ENCODE results near the gene ZMYND8.

Gene ZMYND8

GRCh38 chr20:47358672-47359529, 2.4 kb upstream of the ZMYND8 start:
- no peak for TF ChIP-seq CTCF (conservative IDR thresholded peaks at IDR 0.05; ENCODE audit: low read depth, low read length)
- DNase-seq (ENCODE audit: low read depth): peak; percentile 99
- no peak overlapping the region for H3K4me3 ChIP-seq (ENCODE audit: low read length)

GRCh38 chr20:47358039-47358671, 1.7 kb upstream of the ZMYND8 start:
- H3K4me3 ChIP-seq (ENCODE audit: low read length): no peak overlapping the region
- TF ChIP-seq CTCF (conservative IDR thresholded peaks at IDR 0.05; ENCODE audit: low read depth, low read length): no peak
- DNase-seq (ENCODE audit: low read depth): no peak

DNA sequence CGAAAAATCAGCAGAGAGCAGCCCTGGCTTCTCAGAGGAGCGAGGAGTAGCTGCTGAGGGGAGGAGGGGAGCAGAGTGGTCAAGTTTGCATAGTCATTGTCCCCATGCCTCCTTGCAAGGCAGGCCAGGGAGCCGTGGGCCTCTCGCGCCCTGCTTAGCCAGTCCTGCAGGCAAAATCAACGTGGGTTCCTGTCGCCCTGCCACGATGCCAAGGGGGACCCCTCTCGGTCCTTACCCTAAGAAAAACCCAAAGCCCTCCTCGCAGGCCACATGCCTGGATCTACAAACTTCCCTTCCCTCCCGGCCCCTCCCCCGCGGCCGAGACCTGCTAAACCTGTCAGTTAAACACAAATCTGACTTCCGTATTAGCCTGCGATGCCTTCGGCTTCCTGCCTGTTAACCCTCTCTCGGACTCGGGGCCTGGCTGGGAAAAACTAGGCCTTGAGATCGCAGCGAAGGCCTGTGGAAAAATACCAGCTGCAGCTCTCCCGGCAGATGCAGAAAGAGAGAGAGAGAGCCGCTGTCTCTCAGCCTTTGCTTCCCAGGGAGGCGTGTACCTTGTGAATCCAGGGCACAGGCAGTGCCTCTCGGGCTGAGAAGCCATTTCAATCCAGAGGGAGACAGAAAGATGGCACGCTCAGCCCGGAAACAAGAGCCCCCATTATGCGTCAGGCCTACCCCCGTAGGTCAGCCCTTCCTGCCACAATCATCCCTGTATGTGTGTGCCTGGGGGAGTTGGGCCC, 968 bp upstream of the ZMYND8 start:
- no peak for TF ChIP-seq CTCF (conservative IDR thresholded peaks at IDR 0.05; ENCODE audit: low read depth, low read length)
- peak; percentile 94 for DNase-seq (ENCODE audit: low read depth)
- H3K4me3 ChIP-seq (ENCODE audit: low read length): no peak overlapping the region

- no peak for DNase-seq (ENCODE audit: low read depth)
- TF ChIP-seq CTCF (conservative IDR thresholded peaks at IDR 0.05; ENCODE audit: low read depth, low read length): no peak
- H3K4me3 ChIP-seq (ENCODE audit: low read length): peak overlapping the region; percentile 45
Measured at GRCh38 chr20:47356220-47356525, 326 bp downstream of the ZMYND8 start.

DNA sequence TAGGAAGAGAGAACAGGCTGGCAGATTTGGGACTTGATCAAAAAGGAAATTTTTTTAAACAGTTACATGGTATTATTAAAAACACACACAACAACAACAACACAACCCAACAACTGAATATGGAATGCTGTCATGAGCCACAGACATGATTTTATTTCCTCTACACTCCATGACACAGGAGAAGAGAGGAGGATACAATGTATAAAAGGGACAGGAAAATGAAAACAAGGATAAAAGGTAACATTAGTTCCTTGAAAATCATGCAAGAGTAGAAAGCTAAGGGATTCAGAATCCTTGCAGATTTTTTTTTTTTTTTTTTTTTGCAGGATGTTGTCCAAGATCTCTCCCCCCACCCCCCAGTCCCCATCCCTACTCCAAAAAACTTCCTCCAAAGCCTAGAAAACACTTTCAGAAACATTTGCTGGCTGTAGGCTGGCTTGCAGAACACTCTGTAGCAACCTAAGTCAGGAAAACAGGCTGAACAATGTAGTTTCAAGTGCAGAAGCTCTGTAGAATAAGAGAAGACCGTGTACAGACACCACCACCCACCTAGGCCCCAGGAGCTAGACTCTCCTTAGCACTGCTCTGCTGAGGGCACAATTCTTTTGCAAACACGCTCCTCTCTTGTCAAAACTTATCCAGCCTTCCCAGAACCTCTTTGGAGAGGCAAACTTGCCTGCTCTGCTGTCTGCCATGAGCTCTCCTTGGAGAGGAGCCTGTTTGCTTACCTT, 845 bp downstream of the ZMYND8 start:
- H3K4me3 ChIP-seq (ENCODE audit: low read length): peak overlapping the region; percentile 45
- no peak for DNase-seq (ENCODE audit: low read depth)
- no peak for TF ChIP-seq CTCF (conservative IDR thresholded peaks at IDR 0.05; ENCODE audit: low read depth, low read length)

- peak overlapping the region; percentile 45 for H3K4me3 ChIP-seq (ENCODE audit: low read length)
- no peak for DNase-seq (ENCODE audit: low read depth)
- no peak for TF ChIP-seq CTCF (conservative IDR thresholded peaks at IDR 0.05; ENCODE audit: low read depth, low read length)
Measured at GRCh38 chr20:47354714-47355488, 1.6 kb downstream of the ZMYND8 start.
